NCI-H1930 (cell line): Measurements from ENCODE around the gene PGA3.
A peak's percentile ranks its signal among the peaks of the same experiment; 100 is the strongest.
"Not testable (repeated sequence)": the region's sequence is repeated elsewhere in the genome, so short reads cannot be mapped to it uniquely, and the experiment has no call there.

Experiments
- DNase-seq, 2 experiments: peaks; one replicate each; lab custom pipeline; 2025; lab: John Stamatoyannopoulos, UW

The PGA3 gene

GRCh38 chr11:61202950-61203746, at the start of gene PGA3:
Gene PGA3 (plus strand): TSS chr11:61203515. CDS start chr11:61203565, 50 bp downstream.
- not testable (repeated sequence) for DNase-seq

- DNase-seq, result no peak
Observed at GRCh38 chr11:61153593-61154095, 49.7 kb upstream of the PGA3 start.

- no peak for DNase-seq
Observed at GRCh38 chr11:61154528-61154927, 48.8 kb upstream of the PGA3 start.

- no peak for DNase-seq
Observed at GRCh38 chr11:61155312-61155711, 48.0 kb upstream of the PGA3 start.

- DNase-seq, result no peak
Observed at GRCh38 chr11:61155741-61156140, 47.6 kb upstream of the PGA3 start.

GRCh38 chr11:61157743-61158142, 45.6 kb upstream of the PGA3 start:
- no peak for DNase-seq

- DNase-seq, result no peak
Observed at GRCh38 chr11:61158691-61159381, 44.5 kb upstream of the PGA3 start.

- no peak for DNase-seq
Observed at GRCh38 chr11:61160487-61161189, 42.7 kb upstream of the PGA3 start.

GRCh38 chr11:61161190-61162091, 41.9 kb upstream of the PGA3 start, which contains the start of gene VPS37C:
Gene VPS37C (minus strand): TSS chr11:61161426. CDS start chr11:61138829, 22,597 bp downstream.
- DNase-seq, result peak; percentile 80 to 86

GRCh38 chr11:61162092-61162941, 41.0 kb upstream of the PGA3 start:
- DNase-seq, result peak in 1 of 2 experiments; percentile 48

- DNase-seq, result no peak
Observed at GRCh38 chr11:61163021-61163420, 40.3 kb upstream of the PGA3 start.

GRCh38 chr11:61163714-61164605, 39.4 kb upstream of the PGA3 start:
- DNase-seq, result no peak

- DNase-seq, result no peak
Observed at GRCh38 chr11:61164606-61165424, 38.5 kb upstream of the PGA3 start.

- DNase-seq, result not testable (repeated sequence)
Observed at GRCh38 chr11:61165785-61166184, 37.5 kb upstream of the PGA3 start.

GRCh38 chr11:61166331-61166730, 37.0 kb upstream of the PGA3 start:
- not testable (repeated sequence) for DNase-seq

- DNase-seq, result no peak
Observed at GRCh38 chr11:61168042-61168688, 35.1 kb upstream of the PGA3 start.

- DNase-seq, result no peak
Observed at GRCh38 chr11:61168800-61169199, 34.5 kb upstream of the PGA3 start.

- DNase-seq, result no peak
Observed at GRCh38 chr11:61170566-61170965, 32.7 kb upstream of the PGA3 start.
